ENCODE data around the gene PIK3C2A. TPM values are rescaled to one million over a fixed set of nuclear protein-coding genes. Genes with fewer than 3 reads are reported as not detected.
"Not testable (repeated sequence)": the region's sequence is repeated elsewhere in the genome, so short reads cannot be mapped to it uniquely, and the experiment has no call there.

PIK3C2A gene
- total RNA-seq, 1 donor from 2014 or later, result 48.3 TPM

- Histone ChIP-seq H3K4me3 (ENCODE audit: low read depth, low read length) (no peak overlapping the region), H3K27me3 (ENCODE audit: control insufficient read depth, insufficient read depth, low read length) (no peaks in the 10 kb centered on the region), H3K36me3 (ENCODE audit: control insufficient read depth, insufficient read depth, low read length) (no peaks in the 10 kb centered on the region)
- no peak for TF ChIP-seq CTCF (IDR thresholded peaks at IDR 0.05; ENCODE audit: insufficient read depth, low read length, poor library complexity, severe bottlenecking)
- DNase-seq (ENCODE audit: low read depth), result no peak
These were observed 36.3 kb upstream of the PIK3C2A start for GRCh38 chr11:17244046-17244445.

- H3K36me3 ChIP-seq (ENCODE audit: control insufficient read depth, insufficient read depth, low read length); H3K4me3 ChIP-seq (ENCODE audit: low read depth, low read length); DNase-seq (ENCODE audit: low read depth); H3K27me3 ChIP-seq (ENCODE audit: control insufficient read depth, insufficient read depth, low read length): not testable (repeated sequence)
These were observed 35.2 kb upstream of the PIK3C2A start for GRCh38 chr11:17242954-17243353.

- H3K36me3 ChIP-seq (ENCODE audit: control insufficient read depth, insufficient read depth, low read length), result no peaks in the 10 kb centered on the region
- H3K27me3 ChIP-seq (ENCODE audit: control insufficient read depth, insufficient read depth, low read length), result no peaks in the 10 kb centered on the region
- no peak for DNase-seq (ENCODE audit: low read depth)
- no peak for TF ChIP-seq CTCF (IDR thresholded peaks at IDR 0.05; ENCODE audit: insufficient read depth, low read length, poor library complexity, severe bottlenecking)
- H3K4me3 ChIP-seq (ENCODE audit: low read depth, low read length), result no peak overlapping the region
These were observed 33.0 kb upstream of the PIK3C2A start for GRCh38 chr11:17240780-17241179.

DNA sequence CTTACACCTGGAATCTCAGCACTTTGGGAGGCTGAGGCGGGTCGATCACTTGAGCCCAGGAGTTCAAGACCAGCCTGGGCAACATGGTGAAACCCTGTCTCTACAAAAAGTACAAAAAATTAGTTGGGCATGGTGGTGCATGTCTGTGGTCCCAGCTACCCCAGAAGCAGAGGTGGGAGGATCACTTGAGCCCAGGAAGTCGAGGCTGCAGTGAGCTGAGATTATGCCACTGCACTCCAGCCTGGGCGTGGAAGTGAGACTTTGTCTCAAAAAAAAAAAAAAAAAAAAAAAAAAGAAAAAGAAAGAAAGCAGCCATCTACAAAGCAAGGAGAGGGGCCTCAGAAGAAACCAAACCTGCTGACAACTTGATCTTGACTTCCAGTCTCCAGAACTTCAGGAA, 32.1 kb upstream of the PIK3C2A start:
- H3K27me3 ChIP-seq (ENCODE audit: control insufficient read depth, insufficient read depth, low read length); H3K36me3 ChIP-seq (ENCODE audit: control insufficient read depth, insufficient read depth, low read length); DNase-seq (ENCODE audit: low read depth); H3K4me3 ChIP-seq (ENCODE audit: low read depth, low read length): not testable (repeated sequence)

DNA sequence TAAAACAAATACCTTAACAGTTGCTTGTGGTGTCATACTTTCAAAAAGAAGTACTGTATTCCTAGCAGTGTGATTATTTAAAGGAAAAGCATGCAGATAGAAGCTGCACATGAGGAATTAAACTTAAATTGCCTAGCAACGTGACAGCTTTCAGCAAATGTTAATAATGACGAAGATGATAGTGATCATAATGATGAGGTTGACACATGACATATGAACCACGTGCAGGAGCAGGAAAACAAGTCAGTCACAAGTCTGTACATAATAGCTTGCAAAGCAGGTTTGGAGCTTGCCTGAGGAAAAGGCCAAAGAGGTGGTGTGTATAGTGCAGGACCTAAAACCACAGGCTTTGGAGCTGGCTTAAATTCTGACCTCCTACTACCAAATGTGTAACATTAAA, 30.6 kb upstream of the PIK3C2A start:
- no peak for DNase-seq (ENCODE audit: low read depth)
- Histone ChIP-seq H3K27me3 (ENCODE audit: control insufficient read depth, insufficient read depth, low read length) (no peaks in the 10 kb centered on the region), H3K36me3 (ENCODE audit: control insufficient read depth, insufficient read depth, low read length) (no peaks in the 10 kb centered on the region), H3K4me3 (ENCODE audit: low read depth, low read length) (no peak overlapping the region)
- TF ChIP-seq CTCF (IDR thresholded peaks at IDR 0.05; ENCODE audit: insufficient read depth, low read length, poor library complexity, severe bottlenecking), result no peak

DNA sequence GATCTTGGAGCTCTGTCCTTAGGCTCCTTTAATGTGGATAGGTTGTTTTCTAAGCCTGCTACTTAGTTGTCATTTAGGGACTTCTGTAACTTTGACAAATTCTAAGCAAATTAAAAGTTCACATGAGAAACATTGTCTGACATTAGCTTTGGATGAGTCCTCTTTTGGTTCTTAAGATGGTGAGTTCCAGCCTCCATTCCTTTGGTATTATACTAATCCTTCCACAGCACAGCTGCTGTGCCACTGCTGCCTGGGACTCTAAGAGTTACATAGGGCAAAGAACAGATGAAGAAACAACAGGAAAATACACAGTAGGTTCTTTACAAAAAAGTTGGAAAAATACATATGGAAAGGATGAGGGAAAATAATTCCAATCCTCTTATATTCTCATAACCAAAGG, 25.3 kb upstream of the PIK3C2A start:
- no peak for DNase-seq (ENCODE audit: low read depth)
- H3K36me3 ChIP-seq (ENCODE audit: control insufficient read depth, insufficient read depth, low read length), result no peaks in the 10 kb centered on the region
- H3K27me3 ChIP-seq (ENCODE audit: control insufficient read depth, insufficient read depth, low read length), result no peaks in the 10 kb centered on the region
- H3K4me3 ChIP-seq (ENCODE audit: low read depth, low read length), result no peak overlapping the region
- no peak for TF ChIP-seq CTCF (IDR thresholded peaks at IDR 0.05; ENCODE audit: insufficient read depth, low read length, poor library complexity, severe bottlenecking)

- DNase-seq (ENCODE audit: low read depth), result no peak
- no peak overlapping the region for H3K4me3 ChIP-seq (ENCODE audit: low read depth, low read length)
- TF ChIP-seq CTCF (IDR thresholded peaks at IDR 0.05; ENCODE audit: insufficient read depth, low read length, poor library complexity, severe bottlenecking), result no peak
- H3K36me3 ChIP-seq (ENCODE audit: control insufficient read depth, insufficient read depth, low read length), result no peaks in the 10 kb centered on the region
- no peaks in the 10 kb centered on the region for H3K27me3 ChIP-seq (ENCODE audit: control insufficient read depth, insufficient read depth, low read length)
These were observed 23.4 kb upstream of the PIK3C2A start for GRCh38 chr11:17230867-17231851.

All from kidney epithelial cell (primary cell).